Choroid plexus epithelial cell (primary cell): ENCODE data around the gene ANXA9.

Experiments
- DNase-seq: peaks from one replicate; pipeline ENCODE4 v3.0.0-alpha.2; 2010; ENCODE audit warnings: low read depth
- H3K4me3 ChIP-seq: 2 replicates; pipeline ENCODE4 v1.5.1; 2011; ENCODE audit warnings: low read depth, mild to moderate bottlenecking, control low read depth, low read length, moderate library complexity
- CTCF ChIP-seq: conservative IDR thresholded peaks from 2 replicates; pipeline ENCODE4 v1.5.1; 2011; ENCODE audit warnings: low read depth, mild to moderate bottlenecking, control low read depth, inconsistent platforms, low read length, moderate library complexity

ANXA9 gene

DNA sequence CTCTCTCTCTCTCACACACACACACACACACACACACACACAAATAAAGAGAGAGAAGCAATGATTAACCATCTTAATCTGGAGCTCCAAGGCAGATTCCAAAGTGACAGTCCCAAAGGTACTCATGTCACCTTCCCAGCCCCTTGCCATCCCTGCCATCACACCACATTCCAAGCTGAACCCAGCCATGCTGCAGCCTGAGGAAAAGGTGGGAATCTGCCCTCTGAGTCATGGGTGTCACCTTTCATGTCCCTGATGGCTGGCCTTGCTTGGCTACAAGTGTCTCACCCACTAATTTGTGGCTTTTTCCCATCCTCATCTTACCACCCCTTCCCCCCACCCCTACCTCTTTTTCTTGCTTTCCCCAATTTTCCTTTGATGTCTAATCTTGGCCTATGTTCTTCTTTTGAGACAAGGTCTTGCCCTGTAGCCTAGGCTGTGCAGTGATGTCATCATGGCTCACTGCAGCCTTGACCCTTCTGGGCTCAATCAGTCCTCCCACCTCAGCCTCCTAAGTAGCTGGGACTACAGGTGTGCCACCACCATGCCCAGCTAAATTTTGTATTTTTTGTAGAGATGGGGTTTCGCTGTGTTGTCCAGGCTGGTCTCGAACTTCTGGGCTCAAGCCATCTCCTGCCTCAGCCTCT, 3.2 kb downstream of the ANXA9 start:
- TF ChIP-seq CTCF, result no peak
- DNase-seq, result no peak
- no peak overlapping the region for H3K4me3 ChIP-seq

GRCh38 chr1:150987924-150988323, 5.8 kb downstream of the ANXA9 start:
- DNase-seq, result no peak
- TF ChIP-seq CTCF, result no peak
- H3K4me3 ChIP-seq, result no peak overlapping the region

- TF ChIP-seq CTCF, result no peak
- DNase-seq, result no peak
- no peak overlapping the region for H3K4me3 ChIP-seq
Measured at GRCh38 chr1:150992626-150993025, 10.5 kb downstream of the ANXA9 start.

- H3K4me3 ChIP-seq, result no peak overlapping the region
- no peak for TF ChIP-seq CTCF
- DNase-seq, result no peak
Measured at GRCh38 chr1:150994248-150994647, 12.2 kb downstream of the ANXA9 start.

- no peak for TF ChIP-seq CTCF
- no peak for DNase-seq
- H3K4me3 ChIP-seq, result no peak overlapping the region
Measured at GRCh38 chr1:150995460-150995859, 13.4 kb downstream of the ANXA9 start.

GRCh38 chr1:150995896-150996295, 13.8 kb downstream of the ANXA9 start:
- H3K4me3 ChIP-seq, result no peak overlapping the region
- DNase-seq, result peak; percentile 75
- TF ChIP-seq CTCF, result peak; percentile 66

DNA sequence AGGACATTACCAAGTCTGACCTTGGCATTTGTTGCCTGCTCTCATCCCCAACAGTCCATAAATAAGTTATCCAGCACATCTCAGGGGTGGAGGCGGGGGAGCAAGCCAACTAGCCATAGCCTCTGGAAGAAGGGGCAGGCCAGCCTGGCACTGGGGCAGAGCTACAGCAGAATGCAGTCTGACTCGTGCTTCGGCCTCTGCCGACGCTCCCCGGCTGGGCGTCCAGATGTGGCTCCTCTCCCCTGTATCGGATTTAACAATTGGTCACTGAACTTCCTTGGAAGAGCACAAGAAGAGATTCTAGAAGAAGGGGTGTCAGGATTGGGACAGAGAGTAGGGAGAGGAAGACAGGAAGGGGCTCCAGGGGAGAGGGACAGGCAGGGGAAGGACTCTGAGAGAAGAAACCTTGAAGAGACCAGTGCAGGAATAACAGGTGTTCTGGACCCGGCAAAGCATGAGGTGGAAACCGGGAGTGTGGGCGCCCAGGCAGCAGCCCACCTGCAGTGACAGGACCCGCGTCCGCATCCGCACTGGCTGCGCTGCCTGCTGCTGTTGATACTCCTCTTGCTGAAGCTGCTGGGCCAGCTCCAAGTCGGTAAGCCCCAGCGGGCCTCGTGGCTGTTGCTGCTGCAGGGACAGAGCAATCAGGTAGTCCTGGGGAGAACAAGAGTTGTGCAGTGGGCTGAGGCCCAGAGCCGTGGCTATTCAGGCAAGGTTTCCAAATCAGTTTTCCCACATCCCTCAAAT, 15.2 kb downstream of the ANXA9 start:
- DNase-seq, result no peak
- no peak overlapping the region for H3K4me3 ChIP-seq
- TF ChIP-seq CTCF, result no peak
